Measurements from ENCODE around the gene CDH12.

The CDH12 gene

GRCh38 chr5:21820527-21820926 is 1032.6 kb downstream of the CDH12 start:
- no peak for DNase-seq (ENCODE audit: low read depth)

- no peak for DNase-seq (ENCODE audit: low read depth)
Observed at GRCh38 chr5:21818370-21818720, 1034.8 kb downstream of the CDH12 start.

- no peak for DNase-seq (ENCODE audit: low read depth)
Observed at GRCh38 chr5:21817668-21818369, 1035.3 kb downstream of the CDH12 start.

GRCh38 chr5:21810737-21811316 is 1042.3 kb downstream of the CDH12 start:
- no peak for DNase-seq (ENCODE audit: low read depth)

GRCh38 chr5:21809611-21810010 is 1043.5 kb downstream of the CDH12 start:
- no peak for DNase-seq (ENCODE audit: low read depth)

GRCh38 chr5:21807953-21808352 is 1045.2 kb downstream of the CDH12 start:
- no peak for DNase-seq (ENCODE audit: low read depth)

- no peak for DNase-seq (ENCODE audit: low read depth)
Observed at GRCh38 chr5:21806943-21807342, 1046.2 kb downstream of the CDH12 start.

- DNase-seq (ENCODE audit: low read depth), result no peak
Observed at GRCh38 chr5:21806271-21806670, 1046.9 kb downstream of the CDH12 start.

- DNase-seq (ENCODE audit: low read depth), result no peak
Observed at GRCh38 chr5:21802869-21803490, 1050.2 kb downstream of the CDH12 start.

- DNase-seq (ENCODE audit: low read depth), result no peak
Observed at GRCh38 chr5:21802100-21802499, 1051.0 kb downstream of the CDH12 start.

- DNase-seq (ENCODE audit: low read depth), result no peak
Observed at GRCh38 chr5:21792748-21793147, 1060.4 kb downstream of the CDH12 start.

GRCh38 chr5:21791304-21791703 is 1061.8 kb downstream of the CDH12 start:
- no peak for DNase-seq (ENCODE audit: low read depth)

GRCh38 chr5:21784487-21784886 is 1068.7 kb downstream of the CDH12 start:
- DNase-seq (ENCODE audit: low read depth), result no peak

- DNase-seq (ENCODE audit: low read depth), result no peak
Observed at GRCh38 chr5:21783074-21783679, 1070.0 kb downstream of the CDH12 start.

- DNase-seq (ENCODE audit: low read depth), result no peak
Observed at GRCh38 chr5:21776466-21776865, 1076.7 kb downstream of the CDH12 start.

- no peak for DNase-seq (ENCODE audit: low read depth)
Observed at GRCh38 chr5:21774801-21775200, 1078.3 kb downstream of the CDH12 start.

GRCh38 chr5:21774281-21774680 is 1078.9 kb downstream of the CDH12 start:
- DNase-seq (ENCODE audit: low read depth), result no peak

GRCh38 chr5:21773456-21773855 is 1079.7 kb downstream of the CDH12 start:
- DNase-seq (ENCODE audit: low read depth), result no peak

GRCh38 chr5:21765406-21765805 is 1087.7 kb downstream of the CDH12 start:
- DNase-seq (ENCODE audit: low read depth), result no peak

GRCh38 chr5:21739096-21739495 is 1114.0 kb downstream of the CDH12 start:
- no peak for DNase-seq (ENCODE audit: low read depth)

- no peak for DNase-seq (ENCODE audit: low read depth)
Observed at GRCh38 chr5:21723500-21723899, 1129.6 kb downstream of the CDH12 start.

GRCh38 chr5:21711866-21712758 is 1141.0 kb downstream of the CDH12 start:
- DNase-seq (ENCODE audit: low read depth), result no peak

All from activated T-helper 1 cell treated with Interleukin-2 at 50 U/mL for 16 hours (primary cell).